Subcutaneous adipose tissue (tissue), 4 donors: ENCODE measurements around the gene GJB5. TPM values are rescaled to one million over a fixed set of nuclear protein-coding genes. Genes with fewer than 3 reads are reported as not detected.

ENCODE experiments used
- CTCF ChIP-seq: fragments of 450-650 bp; IDR thresholded peaks from one replicate; pipeline ENCODE4 v1.5.1; 2016; ENCODE audit warnings: low read depth, mild to moderate bottlenecking, control low read depth, antibody characterized with exemption, moderate library complexity
- total RNA-seq, 4 donors: library from RNA; depleted of rRNA; stranded (reverse); fragments of >200 nt; gene quantifications; one replicate each; pipeline ENCODE4 v1.1.0, GENCODE V29; 2016

Gene GJB5
- total RNA-seq, 4 donors from 2014 or later, result not detected

- no peak for TF ChIP-seq CTCF
Measured at GRCh38 chr1:34736692-34737091, 18.2 kb upstream of the GJB5 start.

DNA sequence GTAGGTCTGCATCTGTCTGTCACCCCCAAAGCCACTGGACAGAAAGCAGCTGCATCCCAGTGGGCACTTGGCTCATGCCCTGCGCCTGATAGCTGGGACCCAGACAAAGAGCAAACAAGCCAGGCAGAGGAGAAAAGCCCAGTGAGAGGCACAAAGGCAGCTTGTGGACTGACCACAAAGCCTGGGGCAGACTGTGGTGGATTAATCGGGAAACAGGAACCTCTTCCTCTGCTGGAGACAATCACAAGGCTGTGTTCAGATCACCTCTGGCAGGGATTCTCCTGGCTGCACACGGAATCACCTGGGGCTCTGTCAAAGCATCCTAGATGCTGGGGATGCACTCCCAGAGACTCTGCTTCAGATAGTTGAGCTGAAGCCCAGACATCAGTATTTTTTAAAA, 15.2 kb upstream of the GJB5 start:
- TF ChIP-seq CTCF, result no peak

GRCh38 chr1:34740161-34740868, 14.5 kb upstream of the GJB5 start:
- TF ChIP-seq CTCF, result no peak

DNA sequence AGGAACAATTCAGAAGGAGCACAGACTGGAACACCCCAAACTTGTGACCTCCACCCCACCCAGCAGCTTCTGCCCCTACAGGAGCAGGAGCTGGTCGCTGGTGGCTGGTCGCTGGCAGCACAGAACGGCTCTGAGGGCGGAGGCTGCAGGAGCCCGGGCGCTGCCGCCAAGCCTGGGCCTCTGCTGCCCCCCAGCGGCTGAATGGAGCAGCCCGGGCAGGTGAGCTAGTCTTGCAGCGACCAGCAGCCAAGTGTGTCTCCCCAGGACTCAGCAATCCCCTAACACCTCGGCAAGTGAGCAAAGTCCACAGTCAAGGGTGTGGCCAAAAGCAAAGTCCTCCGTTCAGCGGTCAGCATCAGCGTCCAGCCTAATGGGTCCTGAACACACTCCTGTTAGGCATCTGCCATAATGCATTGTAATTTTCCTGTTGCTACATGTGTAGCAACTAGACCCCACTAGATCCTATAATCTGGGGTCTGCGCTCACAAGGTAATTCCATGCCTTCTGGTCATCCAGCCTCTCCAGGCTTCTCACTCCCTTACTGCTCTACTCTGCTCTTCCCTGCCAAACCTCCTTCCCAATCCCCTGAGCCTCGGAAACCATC, 12.1 kb upstream of the GJB5 start:
- TF ChIP-seq CTCF, result no peak

- TF ChIP-seq CTCF, result no peak
Measured at GRCh38 chr1:34743775-34744174, 11.1 kb upstream of the GJB5 start.

GRCh38 chr1:34744851-34745250, 10.0 kb upstream of the GJB5 start:
- TF ChIP-seq CTCF, result no peak

GRCh38 chr1:34745666-34746065, 9.2 kb upstream of the GJB5 start:
- TF ChIP-seq CTCF, result no peak
